Measurements from ENCODE around the gene FAM184B.

Gene FAM184B

DNA sequence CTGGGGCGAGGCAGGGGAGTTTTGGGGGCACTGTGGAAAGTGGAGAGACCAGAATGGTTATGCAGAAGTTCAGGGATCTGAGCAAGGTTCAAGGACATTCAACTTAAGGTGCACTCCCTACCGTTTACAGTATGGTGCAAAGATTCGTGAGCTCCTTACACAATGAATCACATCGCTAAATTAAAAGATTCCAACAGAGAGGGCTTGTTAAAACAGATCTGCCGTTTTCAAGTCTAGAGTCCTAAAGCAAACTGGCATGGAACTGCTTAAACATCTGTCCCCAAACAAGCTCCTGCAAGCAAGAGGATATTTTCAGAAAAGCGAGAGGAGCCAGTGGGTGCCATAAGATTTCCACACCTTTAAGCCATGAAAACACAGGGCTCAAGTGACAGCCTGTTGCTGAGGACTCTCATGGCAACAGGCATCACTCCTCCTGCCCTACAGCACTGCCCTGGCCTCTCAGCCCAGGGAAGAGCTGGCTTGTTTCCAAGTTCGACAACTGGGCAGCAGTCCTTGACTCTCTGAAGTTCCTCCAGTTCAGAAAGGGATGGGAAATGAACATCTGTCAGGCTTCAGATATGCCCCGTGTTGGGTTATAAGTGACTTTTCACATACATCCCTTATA is 10.0 kb downstream of the FAM184B start:
- no peak for DNase-seq

DNA sequence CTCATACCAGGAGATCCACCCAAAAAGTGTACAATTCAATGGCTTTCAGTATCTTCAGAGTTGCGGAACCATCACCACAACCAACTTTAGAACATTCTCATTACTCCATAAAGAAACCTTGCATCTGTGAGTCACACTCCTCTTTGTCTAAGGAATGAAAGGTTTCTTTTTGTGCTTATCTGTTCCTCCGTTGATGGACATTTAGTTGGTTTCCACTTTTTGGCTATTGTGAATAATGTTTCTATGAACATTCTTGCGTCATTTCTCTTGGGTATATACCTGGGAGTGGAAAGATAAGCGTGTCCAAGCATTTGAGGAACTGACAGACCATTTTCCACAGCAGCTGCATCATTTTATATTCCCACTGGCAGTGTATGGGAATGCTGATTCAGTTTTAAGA is 10.6 kb downstream of the FAM184B start:
- DNase-seq, result no peak

DNA sequence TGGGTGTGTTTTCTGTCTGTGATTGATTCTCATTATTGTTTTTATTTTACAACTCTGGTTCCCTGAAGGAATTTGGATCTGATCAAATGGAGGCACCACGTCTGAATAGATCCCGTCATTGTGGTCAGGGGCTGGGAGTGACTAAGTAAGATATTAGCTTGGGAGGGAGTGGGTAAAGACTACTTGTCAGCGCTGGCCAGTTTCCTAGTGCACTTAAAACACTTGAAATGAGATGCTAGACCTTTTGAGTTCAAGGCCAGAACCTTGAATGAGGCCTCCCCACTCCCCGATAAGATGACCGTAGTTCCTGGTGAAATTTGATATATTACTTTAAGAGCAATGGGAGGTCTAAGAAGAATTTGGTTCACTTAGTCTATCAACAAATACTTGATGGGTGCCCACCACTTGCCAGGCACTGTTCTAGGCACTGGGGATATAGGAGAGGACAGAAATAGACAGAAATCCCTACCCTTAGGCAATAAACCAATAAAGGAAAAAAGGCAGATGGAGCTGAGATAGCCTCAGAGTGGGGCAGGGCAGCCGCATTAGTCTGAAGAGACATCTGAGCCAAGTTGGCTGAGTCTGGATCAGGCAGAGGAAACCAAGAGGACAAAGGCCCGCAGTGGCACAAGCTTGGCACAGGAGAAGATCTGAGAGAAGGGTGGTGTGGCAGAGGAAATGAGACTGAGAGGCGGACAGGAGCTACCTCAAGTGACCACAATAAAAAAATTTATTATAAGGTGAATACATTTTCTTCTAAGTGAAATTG is 11.8 kb downstream of the FAM184B start:
- no peak for DNase-seq

DNA sequence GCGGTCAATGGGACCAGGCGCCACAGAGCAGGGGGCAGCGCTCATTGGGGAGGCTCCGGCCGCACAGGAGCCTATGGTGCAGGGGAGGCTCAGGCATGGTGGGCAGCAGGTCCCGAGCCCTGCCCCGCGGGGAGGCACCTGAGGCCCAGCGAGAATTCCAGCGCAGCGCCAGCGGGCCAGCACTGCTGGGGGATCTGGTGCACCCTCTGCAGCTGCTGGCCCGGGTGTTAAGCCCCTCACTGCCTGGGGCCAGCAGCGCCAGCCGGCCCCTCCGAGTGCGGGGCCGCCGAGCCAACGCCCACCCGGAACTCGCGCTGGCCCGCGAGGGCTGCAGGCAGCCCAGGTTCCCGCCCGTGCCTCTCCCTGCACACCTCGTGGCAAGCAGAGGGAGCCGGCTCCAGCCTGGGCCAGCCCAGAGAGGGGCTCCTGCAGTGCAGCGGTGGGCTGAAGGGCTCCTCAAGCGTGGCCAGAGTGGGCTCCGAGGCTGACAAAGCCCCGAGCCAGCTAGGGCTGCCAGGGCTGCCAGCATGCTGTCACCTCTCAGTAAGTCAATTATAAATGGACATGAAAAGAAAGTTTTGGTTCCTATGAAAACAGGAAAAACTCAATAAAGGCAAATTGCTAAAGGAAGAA is 14.5 kb downstream of the FAM184B start:
- DNase-seq, result no peak

DNA sequence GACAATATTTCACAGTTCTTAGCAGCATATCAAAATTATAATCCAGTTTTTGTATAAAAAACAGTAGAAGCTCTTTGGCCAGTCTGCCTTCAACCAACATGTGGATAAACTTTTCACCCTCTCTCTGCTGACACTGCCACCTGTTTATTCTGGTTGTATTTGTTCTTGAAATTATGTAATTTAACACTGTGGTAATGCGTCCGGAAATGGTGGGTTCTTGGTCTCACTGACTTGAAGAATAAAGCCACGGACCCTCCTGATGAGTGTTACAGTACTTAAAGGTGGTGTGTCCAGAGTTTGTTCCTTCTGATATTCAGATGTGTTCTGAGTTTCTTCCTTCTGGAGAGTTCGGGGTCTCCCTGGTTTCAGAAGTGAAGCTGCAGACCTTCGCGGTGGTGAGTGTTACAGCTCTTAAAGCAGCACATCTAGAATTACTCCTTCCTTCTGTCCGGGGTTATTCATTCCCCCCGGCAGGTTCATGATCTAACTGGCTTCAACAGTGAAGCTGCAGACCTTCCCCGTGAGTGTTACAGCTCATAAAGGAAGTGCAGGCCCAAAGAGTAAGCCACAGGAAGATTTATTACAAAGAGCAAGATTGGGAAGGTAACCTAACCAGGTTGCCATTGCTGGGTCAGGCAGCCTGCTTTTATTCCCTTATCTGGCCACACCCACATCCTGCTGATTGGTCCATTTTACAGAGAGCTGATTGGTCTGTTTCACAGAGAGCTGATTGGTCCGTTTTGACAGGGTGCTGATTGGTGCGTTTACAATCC is 15.7 kb downstream of the FAM184B start:
- DNase-seq, result no peak

DNA sequence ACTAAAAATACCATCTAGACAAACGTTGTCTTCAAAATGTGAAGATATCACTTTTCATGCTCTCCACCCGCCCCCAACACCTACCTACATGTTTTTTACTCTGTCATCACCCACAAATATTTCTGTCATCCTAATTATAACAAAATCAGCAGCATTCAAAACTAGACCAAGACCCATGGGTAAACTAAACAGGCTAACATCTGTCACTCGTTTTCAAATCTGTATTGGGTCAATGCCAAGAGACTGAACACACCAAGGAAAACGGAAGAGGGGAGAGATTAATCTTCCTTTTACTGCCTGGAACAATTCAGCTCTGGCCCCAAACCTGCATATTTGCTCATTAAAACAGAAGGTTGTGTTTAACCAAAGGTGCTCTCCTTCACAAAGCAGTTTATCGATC is 17.5 kb downstream of the FAM184B start:
- DNase-seq, result no peak

DNA sequence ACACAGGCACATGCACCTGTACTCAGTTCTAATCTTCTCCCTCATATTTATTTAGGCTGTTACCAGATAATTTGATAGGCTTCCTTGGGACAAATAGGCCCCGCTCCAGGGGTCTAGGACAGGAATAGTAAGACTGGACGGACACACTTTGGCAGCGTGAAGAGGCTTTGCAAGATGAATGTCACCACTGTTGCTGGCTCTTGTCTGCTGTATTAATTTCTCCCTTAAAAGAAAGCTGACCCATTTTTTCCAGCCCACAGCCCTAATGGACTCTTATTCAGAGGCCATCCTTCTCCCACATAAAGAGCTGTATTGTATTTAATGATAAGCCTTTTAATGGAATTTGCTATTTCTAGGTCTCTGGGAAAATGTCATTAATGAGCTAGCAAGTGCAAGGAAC is 18.0 kb downstream of the FAM184B start:
- no peak for DNase-seq

DNA sequence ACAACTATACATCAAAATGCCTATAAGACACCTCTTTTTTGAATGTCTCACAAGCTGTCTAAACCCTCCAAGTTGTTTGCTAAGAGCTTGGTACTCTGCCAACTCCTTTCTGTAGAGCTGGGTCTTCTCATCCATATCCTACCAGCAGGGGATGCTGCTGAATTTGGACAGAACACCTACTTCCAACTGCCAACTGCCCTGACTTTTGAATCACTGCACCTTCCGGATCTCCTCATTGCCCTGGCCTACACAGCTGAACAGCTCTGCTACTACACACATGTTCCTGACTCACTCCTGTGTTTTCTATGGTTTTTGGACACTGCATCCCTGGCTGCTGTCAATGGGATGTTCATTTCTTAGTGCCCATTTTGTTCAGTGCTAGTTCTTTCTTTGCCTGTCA is 18.7 kb downstream of the FAM184B start:
- no peak for DNase-seq

DNA sequence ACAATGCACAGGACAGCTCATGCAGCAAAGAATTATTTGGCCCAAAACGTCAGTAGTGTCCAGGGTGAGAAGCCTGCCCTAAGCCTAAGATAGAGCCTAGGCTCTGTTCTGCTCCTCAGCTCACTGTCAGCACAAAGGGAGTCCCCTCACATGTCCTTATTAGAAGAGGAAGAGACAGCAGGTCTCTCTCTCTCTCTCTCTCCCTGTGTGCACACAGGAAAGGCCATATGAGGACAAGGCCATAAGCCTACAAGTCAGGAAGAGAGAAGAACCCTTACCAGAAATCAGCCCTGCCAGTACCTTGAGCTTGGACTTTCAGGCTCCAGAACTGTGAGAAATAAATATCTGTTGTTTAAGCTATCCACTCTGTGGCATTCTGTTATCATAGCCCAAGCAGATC is 20.4 kb downstream of the FAM184B start:
- no peak for DNase-seq

DNA sequence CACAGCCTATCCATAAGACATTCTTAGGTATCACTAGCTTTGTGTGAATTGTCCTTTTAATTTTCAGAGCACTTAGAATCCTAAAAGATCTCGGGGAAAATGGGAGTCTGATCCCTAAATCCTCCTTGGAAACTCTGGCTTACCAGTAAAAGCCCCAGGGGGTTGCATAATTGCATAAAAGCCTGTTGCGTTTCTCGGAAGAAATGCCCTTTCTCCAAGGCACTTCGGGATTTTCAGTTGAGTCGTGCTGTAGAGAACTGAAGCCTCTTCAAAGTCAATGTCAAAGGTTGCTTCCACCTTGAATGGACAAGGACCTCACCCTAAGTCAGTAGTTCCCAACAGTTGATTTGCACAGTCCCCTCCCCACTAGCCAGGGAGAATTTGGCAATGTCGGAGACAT is 20.8 kb downstream of the FAM184B start:
- no peak for DNase-seq

DNA sequence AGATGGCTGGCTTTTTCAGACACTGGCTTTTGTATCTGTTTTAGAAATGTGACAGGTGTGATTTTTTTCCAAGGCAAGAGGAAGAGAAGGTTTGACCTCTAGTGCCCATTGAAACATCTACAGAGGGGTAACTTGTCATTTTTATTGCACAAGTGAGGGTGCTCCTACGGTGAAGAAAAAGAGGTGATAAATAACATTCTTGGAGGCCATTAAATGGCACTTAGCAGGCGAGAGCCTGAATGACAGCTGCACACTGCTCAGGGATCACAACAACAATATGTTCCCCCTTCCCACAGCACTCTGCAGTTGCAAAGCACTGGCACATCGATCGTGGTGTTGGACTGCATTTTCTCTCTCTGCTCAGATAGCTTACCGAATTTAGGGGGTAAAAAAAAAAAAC is 22.9 kb downstream of the FAM184B start:
- DNase-seq, result no peak

DNA sequence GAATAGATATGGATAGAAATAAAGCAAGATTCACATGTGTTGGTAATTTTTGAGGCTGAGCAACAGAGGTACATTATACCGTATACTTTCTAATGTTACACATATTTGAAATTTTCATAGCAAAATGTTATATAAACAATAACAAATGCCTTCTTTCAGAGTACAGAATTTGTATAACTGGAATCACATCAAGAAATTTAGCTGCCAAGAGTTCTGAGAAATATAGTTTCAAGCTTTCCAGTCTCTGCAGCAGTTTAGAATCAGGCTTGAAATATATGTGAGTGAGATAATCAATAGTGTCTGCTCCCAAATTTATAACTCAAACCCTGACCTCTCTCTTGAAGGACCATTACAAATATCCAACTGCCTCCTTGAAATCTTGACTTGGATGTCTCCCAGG is 23.8 kb downstream of the FAM184B start:
- DNase-seq, result no peak

DNA sequence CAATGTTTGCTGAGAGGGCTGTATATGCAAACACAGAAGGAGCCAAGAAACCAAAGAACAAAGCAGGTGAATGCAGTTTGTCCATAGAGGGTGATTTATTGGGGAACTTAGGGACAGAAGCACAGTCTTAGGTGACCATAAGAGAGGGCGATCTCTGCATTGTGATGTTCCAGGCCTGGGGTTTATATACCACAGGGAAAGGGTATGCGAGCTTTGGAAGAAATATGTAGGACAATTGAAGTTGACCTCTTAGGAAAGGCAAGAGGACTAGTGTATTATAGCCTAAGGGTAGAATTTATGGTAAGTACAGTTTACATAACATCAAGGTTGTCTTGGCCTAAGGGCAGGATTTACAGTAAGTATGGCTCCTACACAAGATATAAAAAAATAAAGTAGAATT is 27.8 kb downstream of the FAM184B start:
- no peak for DNase-seq

DNA sequence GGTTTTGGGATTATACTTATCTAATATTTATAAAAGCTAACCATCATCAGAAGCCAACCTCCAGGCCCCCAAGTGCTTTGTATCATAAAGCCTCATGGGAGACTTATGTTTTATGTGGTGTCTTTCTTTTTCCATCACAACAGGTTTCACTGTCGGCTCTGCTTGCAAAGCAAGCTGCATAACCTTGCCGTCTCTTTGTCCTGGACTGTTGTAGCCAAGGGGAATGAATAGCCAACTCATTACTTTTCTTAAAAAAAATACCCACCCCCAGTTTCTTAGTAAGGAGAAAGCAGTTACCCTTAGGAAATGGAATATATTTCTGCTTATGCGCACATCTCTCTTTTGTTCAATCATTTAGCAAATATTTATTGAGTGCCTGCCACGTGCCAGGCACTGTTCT is 40.7 kb downstream of the FAM184B start:
- DNase-seq, result no peak

DNA sequence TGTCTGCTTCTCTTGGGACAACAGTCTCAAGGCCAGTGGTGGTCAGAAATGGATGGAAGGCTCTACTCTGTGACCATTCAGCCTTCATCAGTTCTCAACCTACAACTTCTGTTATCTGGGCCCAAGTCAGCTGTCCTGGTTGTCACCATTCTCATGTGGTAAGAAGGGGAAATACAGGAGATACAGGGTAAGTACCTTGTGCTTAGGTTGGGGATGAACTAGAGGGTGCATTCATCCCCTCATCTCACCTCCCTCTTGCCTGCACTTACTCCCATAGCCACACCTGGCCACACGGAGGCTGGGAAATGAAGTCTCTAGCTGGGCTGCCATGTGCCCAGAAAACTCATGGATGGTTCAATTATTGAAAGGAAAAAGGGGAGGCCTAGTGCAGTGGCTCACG is 44.9 kb downstream of the FAM184B start:
- no peak for DNase-seq

DNA sequence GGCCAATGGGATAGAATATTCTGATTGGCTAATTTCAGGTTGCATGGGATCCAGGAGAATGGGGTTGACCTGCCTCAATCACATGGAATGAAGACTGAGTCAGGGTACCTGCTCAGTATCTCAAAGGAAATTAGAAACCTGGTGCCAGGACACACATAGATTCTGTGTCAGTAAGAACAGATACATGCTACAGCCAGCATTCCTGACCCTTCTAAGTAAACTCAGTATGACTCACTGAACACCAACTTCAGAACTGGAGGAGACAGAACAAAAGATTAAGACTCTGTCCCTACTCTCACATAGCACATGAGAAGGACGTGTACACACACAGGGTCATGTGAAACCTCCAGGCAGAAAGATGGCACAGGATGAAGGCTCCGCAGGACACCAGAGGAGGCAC is 54.5 kb downstream of the FAM184B start:
- DNase-seq, result no peak

DNA sequence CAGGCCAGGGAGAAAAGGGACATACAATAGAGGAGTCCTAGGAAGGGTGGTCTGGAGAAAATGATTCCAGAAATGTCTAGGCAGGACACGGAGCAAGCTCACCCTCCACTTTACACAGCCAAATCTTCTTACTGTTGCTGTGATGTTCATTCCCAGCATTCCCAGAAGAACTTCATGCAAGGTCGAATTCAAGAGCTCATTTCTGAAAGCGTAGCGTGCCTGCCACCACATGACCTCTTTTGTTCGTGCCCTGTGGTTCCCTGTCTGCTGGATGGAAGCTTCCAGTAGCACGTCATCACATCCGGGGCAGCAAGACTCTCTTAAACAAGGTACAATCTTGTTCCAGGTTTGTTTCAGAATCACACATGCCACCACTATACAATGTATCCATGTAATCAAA is 57.8 kb downstream of the FAM184B start:
- DNase-seq, result no peak

DNA sequence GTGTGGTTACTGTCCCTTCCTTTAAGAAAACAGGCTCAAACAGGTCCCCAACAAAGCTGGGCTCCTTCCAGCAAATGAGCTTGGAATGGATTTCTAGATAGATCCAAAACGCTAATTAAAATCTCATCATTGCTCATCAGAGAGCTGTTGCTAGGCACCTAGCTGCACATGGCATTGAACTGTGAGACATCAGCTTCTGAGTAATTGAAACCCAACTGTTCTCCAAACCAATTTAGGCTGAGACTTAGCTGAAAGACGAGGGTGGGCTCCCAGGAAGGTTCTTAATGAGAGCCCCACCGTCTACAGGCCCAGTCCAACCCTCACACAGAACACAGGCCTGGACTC is 59.1 kb downstream of the FAM184B start:
- no peak for DNase-seq

DNA sequence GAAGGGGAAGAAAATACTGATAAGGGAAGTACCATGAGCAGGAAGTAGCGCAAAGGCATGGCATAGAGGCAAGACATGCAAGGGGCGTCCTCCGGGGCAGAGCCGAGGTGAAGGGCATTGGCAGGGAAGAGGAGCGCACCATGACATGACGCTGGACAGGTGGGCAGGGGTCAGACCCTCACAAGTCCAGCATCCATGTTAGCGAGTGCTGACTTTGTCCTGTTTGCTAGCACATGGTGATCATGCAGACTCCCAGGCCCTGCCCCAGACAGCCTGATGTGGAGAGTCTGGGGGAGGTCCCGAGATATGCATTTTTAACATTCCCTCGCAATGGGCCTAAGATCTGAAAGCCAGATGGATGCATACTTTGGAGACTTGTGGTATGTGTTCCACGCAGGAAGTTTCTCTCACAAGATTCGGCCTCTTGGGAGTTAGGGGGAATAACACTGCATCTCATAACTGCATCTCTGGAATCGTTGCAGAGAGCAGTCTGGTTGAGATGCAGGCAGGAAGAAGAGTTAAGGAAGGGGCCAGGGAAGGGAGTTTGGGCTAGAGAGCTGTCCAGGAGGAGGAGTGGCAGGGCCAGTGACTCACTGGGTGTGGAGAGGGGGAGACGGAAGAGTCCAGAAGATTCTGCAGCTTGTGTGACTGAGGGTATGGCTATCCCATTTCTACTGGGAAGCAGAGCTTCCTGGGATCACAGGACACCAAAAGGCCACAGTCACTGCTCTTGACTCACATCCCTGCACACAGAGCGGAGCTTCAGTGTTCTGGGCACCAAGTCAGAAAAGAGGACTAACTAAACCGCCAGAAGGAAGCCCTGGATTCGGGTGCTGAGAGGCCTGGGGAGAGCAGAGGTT is 59.7 kb downstream of the FAM184B start:
- DNase-seq, result no peak

DNA sequence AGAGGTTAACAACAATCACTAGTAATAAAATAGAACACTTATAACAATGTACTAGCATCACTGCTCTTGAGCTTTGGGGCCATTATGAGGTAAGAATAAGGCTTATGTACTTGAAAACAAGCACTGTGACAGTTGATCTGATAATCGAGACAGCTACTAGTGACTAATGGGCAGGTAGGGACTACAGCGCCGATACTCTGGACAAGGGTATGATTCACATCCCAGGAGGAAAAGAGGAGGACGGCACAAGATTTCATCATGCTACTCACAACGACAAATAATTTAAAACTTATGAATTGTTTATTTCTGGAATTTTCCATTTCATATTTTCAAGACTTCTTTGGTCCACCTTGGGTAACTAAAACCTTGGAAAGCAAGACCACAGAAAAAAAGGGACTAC is 62.3 kb downstream of the FAM184B start:
- no peak for DNase-seq

DNA sequence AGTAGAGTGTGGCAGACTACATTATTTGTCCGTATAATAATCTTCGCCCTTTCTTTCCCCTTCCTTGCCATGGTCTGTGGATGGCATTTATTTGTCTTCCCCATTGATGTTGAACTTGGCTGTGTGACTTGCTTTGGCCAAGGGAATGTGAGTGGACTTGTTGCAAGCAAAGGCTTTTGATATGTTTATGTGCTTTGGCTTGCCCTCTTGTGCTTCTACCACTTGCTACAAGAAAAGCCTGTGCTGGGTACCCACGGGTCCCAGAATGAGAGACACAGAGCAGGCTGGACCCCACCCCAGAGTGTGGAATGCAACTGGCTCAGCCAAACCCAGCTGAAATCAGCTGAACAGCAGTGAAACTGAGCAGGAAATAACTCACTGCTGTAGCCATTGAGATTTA is 63.0 kb downstream of the FAM184B start:
- DNase-seq, result no peak

DNA sequence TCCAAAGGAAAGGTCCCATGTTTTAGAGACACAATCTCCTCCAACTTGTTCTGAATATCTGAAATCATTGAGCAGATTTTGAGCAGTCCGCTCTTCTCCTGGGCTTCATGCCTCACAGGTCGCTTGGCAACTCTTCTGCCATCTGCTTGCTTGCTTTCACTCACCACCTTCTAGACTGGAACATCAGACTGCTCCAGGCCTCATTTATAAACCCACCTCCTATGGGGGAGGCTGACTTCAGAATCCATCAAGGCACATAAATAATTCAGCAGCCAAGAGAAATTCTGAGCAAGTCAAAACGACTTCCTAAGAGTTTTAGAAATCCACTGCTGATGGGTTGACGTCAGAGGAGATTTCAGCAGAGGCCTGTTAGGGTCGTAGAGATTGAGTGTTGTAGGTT is 64.1 kb downstream of the FAM184B start:
- DNase-seq, result no peak

DNA sequence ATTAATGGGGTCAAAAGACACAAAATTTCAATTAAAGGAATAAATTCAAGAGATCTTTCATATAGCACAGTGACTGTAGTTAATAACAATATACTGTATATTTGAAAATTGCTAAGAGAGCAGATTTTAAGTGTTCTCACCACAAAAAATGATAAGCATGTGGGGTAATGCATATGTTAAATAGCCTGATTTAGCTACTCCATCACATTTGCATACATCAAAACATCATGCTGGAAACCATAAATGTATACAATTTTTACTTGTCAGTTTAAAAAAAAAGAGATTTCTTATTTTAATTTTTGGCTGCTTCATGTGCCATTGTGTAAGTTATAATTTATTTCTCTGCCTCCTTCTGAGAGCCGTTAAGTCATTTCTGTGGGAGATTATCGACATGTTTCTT is 65.9 kb downstream of the FAM184B start:
- DNase-seq, result no peak
